Putamen (tissue), 1 donor: ENCODE measurements around the gene FGF22.

Experiments used
- DNase-seq: peaks from one replicate; pipeline ENCODE4 v3.0.0-alpha.2; 2016; ENCODE audit warnings: low spot score

Gene FGF22

DNA sequence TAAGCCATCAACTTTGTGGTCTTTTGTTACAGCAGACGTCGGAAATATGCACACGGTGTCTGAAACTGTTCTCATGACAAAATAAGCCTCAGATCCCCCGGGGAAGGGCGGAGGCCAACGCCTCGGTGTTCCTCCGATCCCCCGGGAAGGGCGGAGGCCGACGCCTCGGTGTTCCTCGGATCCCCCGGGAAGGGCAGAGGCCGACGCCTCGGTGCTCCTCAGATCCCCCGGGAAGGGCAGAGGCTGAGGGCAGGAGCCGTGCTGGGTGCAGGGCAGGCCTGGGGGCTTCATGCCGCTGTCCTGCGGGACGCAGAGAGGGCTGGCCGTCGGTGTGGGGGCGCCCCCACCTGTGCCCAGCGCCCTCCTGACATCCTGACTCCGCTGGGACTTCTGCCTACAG lies 4.7 kb downstream of the FGF22 start:
- DNase-seq: no peak

DNA sequence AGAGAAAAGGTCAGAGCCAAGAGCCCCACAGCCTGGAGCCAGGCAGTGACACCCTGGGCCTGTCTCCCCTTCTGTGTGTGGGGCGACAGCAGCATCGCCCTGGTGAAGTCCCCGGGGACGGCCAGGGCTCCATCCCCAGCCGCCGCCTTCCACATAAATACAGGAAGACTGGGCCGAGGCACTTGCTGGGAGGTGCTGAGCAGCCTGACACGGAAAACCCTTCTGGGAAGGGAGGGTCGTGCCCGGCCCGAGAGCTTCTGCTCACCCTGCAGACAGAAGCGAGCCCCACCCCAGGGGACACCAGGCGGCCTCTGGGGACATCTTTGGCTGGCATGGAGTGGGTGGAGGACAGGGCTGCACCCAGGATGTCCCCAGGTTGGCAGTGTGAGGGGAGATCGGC lies 5.1 kb downstream of the FGF22 start:
- DNase-seq: no peak

DNA sequence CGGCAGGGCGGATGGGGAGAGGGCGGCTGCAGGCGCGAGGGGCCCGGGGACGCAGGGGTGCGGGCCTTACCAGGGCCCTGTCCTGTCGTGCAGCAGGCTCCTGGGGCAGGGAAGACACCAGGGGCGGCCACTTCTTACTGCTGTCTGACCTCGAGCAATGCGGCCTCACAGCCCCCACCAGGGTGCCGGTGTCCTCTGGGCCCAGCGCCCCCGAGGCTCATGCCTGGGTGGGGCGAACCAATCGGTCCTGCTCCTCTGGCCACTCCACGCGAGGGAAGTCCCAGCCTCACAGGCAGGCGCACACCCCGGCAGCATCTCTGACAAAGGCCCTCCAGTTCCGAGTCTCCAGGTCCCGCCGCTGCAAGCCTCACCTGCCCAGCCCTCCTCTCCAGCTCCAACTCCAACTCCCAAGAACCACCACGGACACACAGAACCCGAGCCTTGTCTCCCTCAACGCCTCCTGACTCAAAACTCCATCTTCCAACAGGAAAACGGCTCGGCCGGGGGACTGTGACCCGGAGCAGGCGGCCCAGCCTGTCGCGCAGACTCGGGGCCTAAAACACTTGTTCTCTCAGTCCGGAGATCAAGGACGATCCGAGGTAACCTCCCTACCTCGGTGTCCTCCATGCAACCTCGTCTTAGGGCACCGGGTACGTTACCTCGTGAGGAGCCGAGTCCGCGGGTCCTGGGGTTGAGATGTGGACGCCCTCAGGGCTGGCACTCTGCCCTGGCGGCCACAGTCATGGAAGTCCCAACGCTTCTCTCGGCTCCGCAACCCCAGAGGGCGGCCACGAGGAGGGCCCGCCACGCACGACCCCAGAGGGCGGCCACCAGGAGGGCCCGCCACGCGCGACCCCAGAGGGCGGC lies 6.5 kb downstream of the FGF22 start:
- DNase-seq: no peak

DNA sequence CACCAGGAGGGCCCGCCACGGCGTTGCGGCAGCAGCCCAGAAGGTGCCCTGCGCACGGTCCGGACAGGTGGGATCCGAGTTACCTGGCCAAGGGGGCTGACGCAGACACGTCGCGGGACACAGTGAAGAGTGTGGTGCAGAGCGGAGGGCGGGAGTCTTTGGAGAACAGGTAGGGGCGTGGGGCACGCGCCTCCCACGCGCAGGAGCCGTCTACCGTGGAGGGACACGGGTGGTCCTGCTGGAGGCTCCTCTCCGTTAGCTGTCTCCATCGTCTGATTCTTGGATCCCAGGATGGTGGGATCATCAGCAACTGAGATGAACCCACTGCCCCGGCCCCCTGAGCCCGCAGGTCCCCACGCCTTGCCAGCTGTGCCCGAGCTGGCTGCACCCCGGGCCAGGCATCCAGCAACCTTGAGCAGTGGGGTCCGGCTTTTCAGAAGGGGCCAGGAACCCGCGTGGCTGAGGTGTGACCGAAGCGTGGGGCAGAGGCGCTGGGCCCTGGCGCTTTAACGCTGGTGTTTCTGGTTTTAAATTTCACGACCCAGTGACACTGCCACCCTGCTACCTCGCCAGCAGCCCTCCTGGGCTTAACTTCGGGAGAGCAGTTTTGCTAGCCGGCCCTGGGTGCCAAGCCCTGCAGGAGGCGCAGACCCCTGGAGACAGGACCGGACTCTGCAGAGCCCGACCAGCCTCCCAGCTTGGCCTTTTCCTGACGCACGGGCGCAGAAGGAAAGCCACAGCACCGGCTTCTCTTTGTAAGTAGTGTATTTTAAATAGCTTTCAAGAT lies 7.3 kb downstream of the FGF22 start:
- no peak for DNase-seq

DNA sequence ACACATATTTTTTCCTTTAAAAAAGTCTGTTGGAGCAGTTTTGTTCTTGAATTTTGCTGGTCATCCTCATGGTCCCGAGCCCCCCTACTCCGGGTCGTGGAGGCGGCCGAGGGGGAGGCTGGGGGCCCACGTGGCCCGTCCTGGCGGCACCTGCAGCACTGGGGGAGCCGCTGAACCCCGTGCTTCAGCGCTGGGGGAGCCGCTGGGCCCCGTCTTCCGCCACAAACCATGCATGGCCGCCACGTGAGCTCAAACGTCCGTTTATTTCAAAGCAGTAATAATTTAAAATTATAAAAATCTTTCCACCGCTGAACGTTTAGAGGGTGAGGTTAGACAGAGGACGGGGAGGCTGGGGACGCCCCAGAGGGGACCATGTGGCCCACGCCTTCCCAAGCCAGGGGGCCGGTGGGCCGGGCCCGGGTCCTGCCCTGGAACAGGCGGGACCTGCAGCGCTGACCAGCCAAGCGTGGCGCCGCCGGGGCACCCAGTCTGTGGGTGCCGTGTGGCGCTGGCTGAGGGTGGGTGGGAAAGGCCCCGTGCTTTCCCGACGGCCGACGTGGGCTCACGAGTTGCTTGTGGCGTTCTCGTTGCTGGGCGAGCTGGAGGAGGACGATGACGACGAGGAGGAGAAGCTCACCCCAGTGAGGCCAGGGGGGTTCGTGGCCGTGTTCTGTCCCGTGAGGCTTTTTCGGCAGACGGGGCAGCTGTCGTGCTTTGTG lies 8.0 kb downstream of the FGF22 start:
- no peak for DNase-seq

DNA sequence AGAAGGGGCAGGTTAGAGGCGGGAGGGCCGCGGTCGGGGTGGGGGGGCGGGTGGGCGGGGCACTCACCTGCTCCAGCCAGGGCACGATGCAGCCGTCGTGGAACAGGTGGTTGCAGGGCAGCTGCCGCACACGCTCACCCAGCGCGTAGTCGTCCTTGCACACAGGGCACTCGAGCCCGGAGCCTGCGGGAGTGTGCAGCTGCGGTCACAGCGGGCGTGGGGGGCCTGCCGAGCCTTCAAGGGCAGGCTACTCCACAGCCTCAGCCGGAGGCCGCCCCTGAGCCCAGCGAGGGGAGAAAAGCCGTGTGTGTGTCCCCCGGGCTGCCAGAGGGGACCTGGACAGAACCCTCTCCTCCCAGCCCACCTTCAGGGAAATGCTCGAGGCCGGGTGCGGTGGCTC lies 8.6 kb downstream of the FGF22 start:
- no peak for DNase-seq

DNA sequence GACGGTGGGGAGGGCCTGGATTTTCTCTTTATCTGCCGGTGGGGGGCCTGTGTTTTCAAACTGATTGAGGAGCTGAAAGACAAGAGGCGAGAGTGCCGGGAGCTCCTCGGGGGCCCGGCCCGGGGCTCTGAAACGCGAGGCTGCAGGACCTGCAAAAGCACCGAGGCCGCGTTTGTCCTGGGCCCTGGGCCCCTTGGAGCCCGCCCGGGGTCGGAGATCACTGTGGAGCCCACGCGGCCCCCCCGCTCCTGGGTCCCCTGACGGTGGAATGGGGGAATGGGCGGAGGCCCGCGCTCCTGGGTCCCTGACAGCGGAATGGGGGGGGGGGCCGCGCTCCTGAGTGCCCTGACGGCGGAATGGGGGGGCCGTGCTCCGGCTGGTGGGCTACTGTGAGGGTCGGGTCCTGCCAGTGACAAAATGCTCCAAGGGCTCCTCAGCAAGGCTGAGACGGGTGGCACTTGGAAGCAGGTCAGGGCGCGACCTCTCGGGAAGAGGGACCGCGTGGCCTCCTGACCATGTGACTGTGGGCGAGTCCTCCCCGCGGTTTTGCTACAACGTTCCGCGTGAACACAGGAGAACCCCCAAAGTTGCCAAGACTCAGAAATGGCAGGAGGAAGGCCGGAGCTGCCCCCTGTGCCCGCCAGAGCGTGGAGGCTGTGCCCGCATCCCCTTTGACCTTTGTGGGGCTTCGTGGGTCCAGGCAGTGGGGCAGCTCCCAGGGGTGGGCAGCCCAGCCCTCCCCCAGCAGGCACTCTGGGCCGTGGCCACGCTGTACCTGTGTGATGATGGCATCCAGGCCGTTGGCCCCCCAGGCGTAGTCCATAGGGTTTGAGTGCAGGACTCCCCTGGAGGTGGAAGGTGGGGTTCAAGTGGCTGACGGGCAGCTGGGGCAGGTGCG lies 9.5 kb downstream of the FGF22 start:
- no peak for DNase-seq

DNA sequence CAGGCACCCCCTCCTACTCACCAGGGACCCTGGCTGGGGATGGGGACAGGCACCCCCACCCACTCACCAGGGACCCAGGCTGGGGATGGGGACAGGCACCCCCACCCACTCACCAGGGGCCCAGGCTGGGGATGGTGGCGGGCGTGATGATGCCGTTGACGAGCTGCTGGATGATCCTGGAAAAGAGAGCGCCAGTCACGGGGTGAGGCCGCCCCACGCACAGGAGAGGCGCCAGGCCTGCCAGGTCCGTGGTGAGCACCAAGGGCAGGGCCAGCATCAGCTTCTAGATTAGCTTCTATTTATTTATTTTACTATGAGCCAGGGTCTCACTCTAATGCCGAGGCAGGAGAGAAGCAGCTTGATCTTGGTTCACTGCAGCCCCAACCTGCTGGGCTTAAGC lies 10.4 kb downstream of the FGF22 start:
- DNase-seq: no peak

DNA sequence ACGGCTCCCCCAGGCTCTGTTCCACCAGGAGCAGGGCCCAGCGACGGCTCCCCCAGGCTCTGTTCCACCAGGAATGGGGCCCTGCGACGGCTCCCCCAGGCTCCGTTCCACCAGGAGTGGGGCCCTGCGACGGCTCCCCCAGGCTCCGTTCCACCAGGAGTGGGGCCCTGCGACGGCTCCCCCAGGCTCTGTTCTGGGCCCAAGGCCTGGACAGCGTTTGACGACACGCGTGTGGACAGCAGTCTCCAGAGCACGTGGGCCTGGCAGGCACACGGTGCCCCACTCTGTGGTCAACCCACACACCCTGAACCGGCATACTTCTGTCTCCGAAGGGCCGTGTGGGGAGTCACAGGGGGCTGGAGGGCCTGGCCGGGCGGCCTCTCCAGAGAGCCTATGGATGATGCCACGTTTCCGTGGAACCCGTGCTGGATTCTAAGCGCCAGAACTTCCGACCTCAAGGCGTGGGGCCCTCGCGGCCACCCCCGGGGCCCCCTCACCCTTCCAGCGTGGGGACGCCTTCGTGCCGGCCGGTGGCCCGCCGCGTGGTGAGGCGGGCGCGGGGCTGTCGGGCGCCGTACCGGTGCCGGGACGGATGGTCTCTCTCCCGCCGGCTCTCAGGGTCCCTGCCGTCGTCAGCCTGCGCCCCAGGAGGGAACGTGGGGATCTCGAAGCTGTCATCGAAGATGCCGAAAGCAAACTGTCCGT lies 11.6 kb downstream of the FGF22 start:
- no peak for DNase-seq

DNA sequence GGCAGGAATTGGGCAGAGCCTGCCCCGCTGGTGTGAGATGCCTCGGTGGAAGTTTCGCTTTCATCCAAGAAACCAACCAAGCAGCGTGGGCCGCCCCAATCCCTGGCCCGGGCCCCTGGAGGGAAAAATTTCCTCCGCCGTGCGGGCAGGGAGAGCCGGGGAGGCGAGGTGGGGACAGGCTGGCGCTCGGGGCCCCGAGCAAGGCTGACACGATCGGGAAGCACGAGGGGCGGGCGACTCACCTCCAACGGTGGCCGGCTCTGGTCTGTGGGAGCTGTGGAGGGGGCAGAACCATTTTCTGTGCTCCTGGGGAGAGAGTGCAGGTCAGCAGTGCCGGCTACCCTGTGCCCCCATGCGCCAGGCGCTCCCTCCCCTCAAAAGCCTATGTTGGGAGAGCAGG lies 12.3 kb downstream of the FGF22 start:
- no peak for DNase-seq

DNA sequence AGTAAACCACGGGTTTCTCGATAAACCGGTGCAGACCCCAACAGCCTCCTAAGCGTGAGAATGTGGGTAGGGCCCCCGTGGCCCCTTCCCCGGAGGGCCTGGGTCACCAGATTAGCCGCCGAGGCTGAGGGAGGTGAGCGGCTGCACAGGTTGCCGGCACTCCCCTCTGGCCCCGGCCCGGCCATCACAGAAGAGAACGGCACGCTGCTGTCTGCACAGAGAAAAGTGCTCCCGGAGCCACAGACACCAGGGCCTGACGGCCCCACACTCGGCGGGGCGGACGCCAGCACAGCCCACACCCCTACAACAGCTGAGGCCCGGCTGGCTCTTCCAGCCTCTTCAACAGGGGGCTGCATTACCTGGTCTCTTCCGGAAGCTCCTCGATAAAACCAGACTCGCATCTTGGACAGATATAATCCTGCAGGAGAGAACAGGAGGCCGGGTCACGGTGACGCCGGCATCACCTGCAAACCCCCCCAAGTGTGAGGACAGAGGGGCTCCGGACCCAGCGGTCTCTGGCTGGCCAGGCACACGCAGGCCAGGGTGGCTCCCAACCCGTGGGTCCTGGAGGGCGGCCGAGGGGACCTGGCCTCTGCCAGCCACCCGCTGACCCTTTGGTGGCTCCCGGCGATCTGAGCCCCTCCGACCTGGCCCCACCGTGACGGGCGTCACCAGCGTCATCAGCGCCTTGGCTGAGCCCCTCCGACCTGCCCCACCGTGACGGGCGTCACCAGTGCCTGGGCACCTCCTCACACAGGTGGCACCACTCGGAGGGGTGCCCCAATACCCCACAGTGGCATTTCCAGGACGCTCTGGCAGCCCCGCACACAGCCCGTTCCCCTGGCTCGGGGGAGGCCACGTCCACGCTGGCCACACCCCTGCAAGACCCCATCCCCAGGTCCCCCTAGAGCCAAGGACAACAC lies 13.0 kb downstream of the FGF22 start:
- no peak for DNase-seq

DNA sequence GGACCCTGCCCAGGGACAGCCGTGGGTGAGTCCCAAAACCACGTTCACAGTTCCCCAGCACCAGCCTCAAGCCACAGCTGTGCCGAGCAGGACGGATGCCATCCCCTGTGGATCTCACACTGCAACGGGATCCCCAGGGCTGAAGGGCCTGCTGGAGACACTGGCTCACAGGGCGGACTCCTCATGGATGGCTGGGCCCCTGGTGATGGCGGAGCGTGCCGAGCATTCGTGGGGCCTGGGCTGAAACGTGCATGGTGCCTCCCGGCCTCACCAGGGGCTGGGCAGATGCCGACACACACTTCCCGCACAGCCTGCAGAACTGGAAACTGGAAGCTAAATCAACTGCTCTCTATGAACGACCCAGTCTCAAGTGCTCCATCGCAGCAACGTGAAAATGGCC lies 13.7 kb downstream of the FGF22 start:
- no peak for DNase-seq

DNA sequence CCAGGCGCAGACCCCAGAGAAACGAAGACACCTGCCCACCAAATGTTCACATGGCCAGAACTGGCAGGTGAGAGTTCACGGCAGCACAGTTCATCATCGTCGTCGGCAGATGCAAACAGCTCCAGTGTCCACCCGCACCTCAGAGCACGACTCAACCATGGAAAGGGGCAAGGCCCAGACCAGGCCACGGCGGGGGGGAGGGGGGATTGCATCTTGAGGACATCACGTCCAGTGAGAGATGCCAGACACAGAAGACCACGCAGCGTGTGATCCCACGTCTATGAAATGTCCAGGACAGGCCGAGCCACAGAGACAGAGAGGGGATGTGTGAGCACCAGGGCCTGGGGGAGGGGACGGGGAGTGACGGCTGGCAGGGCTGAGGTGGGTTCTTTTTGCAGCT lies 16.0 kb downstream of the FGF22 start:
- no peak for DNase-seq

DNA sequence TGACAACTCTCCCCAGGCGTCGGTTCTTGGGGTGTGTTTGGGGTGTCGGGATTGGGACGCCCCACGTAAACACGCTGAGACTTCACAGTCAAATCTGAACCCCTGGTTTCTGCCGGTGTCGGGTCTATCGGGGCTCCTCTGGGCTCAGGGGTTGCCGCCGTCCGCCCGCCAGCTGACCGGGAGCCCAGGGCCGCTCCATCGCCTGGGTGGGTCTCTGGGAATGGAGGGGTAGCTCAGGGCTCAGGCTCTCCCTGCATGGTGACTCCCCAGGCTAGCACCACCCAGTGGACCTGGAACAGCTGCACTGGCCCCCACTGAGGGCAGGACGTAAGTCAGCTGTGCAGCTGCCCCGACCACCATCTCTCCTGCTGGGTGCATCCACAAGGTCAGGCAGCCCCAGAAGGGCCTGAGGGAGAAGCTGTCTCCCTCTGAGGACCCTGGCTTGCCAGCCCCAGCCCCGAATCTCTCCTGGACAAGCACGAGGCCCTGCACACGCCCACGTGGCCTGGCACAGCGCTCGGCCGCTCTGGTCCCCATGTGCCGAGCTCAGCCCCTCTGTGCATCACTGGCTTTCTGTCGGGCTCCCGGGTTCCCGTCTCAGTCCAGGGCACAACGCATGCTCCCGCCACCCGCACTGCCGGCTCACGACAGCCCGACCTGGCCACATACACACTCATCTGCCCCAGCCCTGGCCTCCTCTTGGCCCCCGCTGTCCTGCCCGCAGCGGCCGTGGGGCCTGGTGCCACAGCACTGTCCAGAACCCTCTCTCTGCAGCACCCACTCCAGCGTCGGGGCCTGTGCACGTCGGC lies 17.3 kb downstream of the FGF22 start:
- no peak for DNase-seq

DNA sequence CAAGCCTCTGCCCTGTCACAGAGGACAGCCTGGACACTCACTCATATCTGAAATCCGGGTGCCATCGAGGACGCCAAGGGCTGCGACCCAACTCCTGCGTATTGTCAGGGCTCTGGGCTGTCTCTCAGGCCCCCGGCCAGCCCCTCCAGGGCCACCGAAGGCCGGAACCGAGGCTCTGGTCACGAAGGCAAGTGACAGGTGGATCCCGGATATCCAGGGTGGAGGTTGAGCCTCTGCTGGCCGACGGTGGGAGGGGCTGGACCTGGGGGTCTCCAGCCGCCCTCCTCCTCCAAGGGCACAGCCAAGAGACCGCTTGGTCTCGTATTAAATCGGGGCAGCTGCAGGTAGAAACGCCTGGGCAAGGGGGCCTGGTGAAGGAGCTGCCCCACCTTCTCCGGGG lies 17.9 kb downstream of the FGF22 start:
- DNase-seq: no peak

DNA sequence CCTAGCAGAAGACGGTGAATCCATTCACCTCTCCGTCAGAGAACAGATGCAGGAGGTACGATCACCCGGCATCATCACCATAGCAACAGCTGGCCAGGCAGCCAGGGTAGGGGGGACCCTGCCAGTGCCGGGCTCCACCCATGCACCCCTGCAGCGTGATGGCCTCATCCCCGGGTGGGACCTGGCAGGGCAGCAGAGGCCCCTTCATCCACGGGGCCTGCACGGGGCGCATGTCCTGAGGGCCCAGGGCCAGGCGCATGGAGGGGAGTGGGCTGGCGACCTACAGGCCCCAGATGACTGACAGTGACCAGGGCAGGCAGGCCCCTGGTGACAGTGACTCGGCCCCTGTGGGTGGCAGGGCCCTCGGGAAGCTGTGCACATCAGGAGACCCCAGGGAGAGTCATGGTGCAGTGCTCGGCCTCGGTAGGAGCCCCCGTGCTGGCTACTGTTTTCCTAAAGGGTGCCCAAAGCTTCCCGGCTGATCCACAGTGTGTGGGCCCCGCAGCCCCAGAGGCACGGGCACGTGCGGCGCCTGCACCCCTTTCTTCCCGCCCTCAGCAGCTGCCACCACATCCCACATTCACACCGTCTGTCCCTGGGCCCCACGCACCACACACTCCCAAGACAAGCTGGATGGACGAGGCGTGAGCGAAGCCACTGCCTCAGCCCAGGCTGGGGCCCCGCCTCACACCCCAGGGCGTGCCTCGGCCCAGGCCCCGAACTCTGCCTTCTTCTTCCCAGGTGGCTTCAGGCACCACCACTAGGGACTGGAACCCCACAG lies 18.6 kb downstream of the FGF22 start:
- no peak for DNase-seq

DNA sequence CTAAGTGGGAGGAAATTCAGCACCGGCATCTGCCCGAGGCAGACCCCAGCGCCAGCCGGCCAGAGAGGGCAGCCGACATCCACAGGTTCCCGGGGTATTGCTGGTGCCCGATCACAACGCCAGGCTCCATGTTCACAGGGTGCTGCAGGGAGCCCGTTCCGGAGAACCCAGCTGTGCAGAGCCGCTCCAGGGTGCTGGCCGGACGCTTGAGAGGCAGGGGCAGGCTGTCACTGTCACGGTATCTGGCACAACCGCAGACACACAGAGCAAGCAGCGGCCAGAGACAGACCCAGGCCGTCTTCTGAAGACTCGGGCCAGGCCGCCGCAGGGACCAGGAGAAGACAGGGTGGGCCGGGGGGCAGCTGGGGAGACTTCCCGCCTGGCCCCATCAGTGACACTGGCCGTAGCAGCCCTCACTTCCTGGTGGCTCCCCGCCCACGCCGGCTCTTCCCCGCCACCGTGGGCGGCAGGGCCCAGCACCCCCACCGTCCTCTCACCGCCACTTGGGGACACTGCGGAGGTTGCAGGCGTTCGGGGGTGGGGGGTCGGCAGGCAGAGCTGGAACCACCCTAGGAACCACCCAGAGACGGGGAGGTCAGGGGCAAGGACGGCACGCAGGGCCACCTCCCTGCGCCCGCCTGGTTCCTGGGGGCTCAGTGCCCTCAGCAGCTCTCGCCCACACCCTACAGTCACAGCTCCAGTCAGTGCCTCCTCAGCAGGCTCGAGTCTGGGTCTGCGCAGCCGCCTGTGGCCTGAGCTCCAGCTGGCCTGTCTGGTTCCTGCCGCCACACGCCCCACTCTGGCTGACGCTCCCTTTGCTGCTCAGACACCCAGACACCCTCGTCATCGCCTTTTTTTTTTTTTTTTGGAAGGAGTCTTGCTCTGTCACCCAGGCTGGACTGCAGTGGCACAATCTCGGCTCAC lies 19.5 kb downstream of the FGF22 start:
- DNase-seq: no peak
